ENCODE results near the gene USP14. TPM values are rescaled to one million over a fixed set of nuclear protein-coding genes. Genes with fewer than 3 reads are reported as not detected.

The USP14 gene
- total and polyA plus RNA-seq, 7 experiments from 2014 or later, result 34.0 to 70.6 (median 43.5) TPM

GRCh38 chr18:183769-184168, 25.4 kb downstream of the USP14 start:
- Mint-ChIP-seq H3K27ac (peak overlapping the region in 4 of 9 donors; percentile 30 to 78 (median 54)), H3K4me3 (no peak overlapping the region), H3K36me3 (peaks cover 10 to 32% (median 25%) of the 10 kb centered on the region in 5 donors), H3K9me3 (peaks cover 0 to 2% (median 0%) of the 10 kb centered on the region in 11 donors), H3K27me3 (no peaks in the 10 kb centered on the region), H3K4me1 (peaks cover 12 to 42% (median 34%) of the 10 kb centered on the region in 7 donors)
- Histone ChIP-seq H3K27ac (ENCODE audit: low read depth, low read length) (no peak overlapping the region), H3K36me3 (ENCODE audit: control insufficient read depth in 2 of 3, insufficient read depth in 3 of 3, low read length in 3 of 3) (peaks cover 4 to 21% (median 7%) of the 10 kb centered on the region in 3 experiments), H3K4me1 (ENCODE audit: control insufficient read depth in 2 of 2, insufficient read depth in 2 of 2, low read length in 2 of 2) (no peaks in the 10 kb centered on the region), H3K9me3 (ENCODE audit: control insufficient read depth in 2 of 3, low read length in 3 of 3) (no peaks in the 10 kb centered on the region), H3K27me3 (ENCODE audit: control insufficient read depth in 2 of 2, insufficient read depth in 2 of 2, low read length in 2 of 2) (no peaks in the 10 kb centered on the region), H3K4me3 (ENCODE audit: low read length) (no peak overlapping the region)
- DNase-seq, result no peak
- no peak for ATAC-seq
- CTCF ChIA-PET, result no interaction called here
- intact Hi-C loops (cut with micrococcal nuclease), result no loop called here
- POLR2A ChIA-PET, result no interaction called here

GRCh38 chr18:189254-189653, 30.9 kb downstream of the USP14 start:
- no peaks in the 10 kb centered on the region for H3K9me3 Mint-ChIP-seq
- ATAC-seq (no peak), DNase-seq (no peak)
- Histone ChIP-seq H3K36me3 (ENCODE audit: control insufficient read depth in 2 of 3, insufficient read depth in 3 of 3, low read length in 3 of 3) (peaks cover 0 to 13% (median 0%) of the 10 kb centered on the region in 3 experiments), H3K27ac (ENCODE audit: low read depth, low read length) (no peak overlapping the region), H3K9me3 (ENCODE audit: control insufficient read depth in 2 of 3, low read length in 3 of 3) (no peaks in the 10 kb centered on the region), H3K27me3 (ENCODE audit: control insufficient read depth in 2 of 2, insufficient read depth in 2 of 2, low read length in 2 of 2) (no peaks in the 10 kb centered on the region), H3K4me1 (ENCODE audit: control insufficient read depth in 2 of 2, insufficient read depth in 2 of 2, low read length in 2 of 2) (no peaks in the 10 kb centered on the region), H3K4me3 (ENCODE audit: low read length) (no peak overlapping the region)
- peaks cover 0 to 16% (median 5%) of the 10 kb centered on the region in 5 donors for H3K36me3 Mint-ChIP-seq
- H3K4me3 Mint-ChIP-seq, result no peak overlapping the region
- H3K27ac Mint-ChIP-seq, result no peak overlapping the region
- intact Hi-C loops (cut with micrococcal nuclease), result no loop called here
- H3K4me1 Mint-ChIP-seq, result peaks cover 3 to 46% (median 29%) of the 10 kb centered on the region in 7 donors
- ChIA-PET POLR2A (interaction anchor here (0.7 kb wide), 1 partner anchor 40 kb away, joined by 3 read pairs; no protein-coding TSS in a partner anchor), CTCF (no interaction called here)
- no peaks in the 10 kb centered on the region for H3K27me3 Mint-ChIP-seq

GRCh38 chr18:191725-192124, 33.4 kb downstream of the USP14 start:
- ATAC-seq, result no peak
- Mint-ChIP-seq H3K9me3 (no peaks in the 10 kb centered on the region), H3K4me1 (peaks cover 3 to 45% (median 29%) of the 10 kb centered on the region in 7 donors), H3K36me3 (peaks cover 6 to 21% (median 13%) of the 10 kb centered on the region in 5 donors), H3K4me3 (no peak overlapping the region), H3K27ac (peak overlapping the region in 2 of 9 donors; percentile 12 to 36), H3K27me3 (no peaks in the 10 kb centered on the region)
- Histone ChIP-seq H3K4me3 (ENCODE audit: low read length) (no peak overlapping the region), H3K27ac (ENCODE audit: low read depth, low read length) (no peak overlapping the region), H3K9me3 (ENCODE audit: control insufficient read depth in 2 of 3, low read length in 3 of 3) (no peaks in the 10 kb centered on the region), H3K4me1 (ENCODE audit: control insufficient read depth in 2 of 2, insufficient read depth in 2 of 2, low read length in 2 of 2) (no peaks in the 10 kb centered on the region), H3K36me3 (ENCODE audit: control insufficient read depth in 2 of 3, insufficient read depth in 3 of 3, low read length in 3 of 3) (peaks cover 0 to 13% (median 0%) of the 10 kb centered on the region in 3 experiments), H3K27me3 (ENCODE audit: control insufficient read depth in 2 of 2, insufficient read depth in 2 of 2, low read length in 2 of 2) (no peaks in the 10 kb centered on the region)
- ChIA-PET POLR2A (interaction anchor here (0.8 to 1.6 kb wide), 2 partner anchors 34 to 76 kb away, joined by 3 read pairs; partner anchors contain the start of genes THOC1 and USP14), CTCF (no interaction called here)
- intact Hi-C loops (cut with micrococcal nuclease), result loop anchor here in 1 of 2 donors (5.0 kb wide), 1 partner anchor 34 kb away; the partner anchor contains the start of gene USP14
- no peak for DNase-seq

GRCh38 chr18:192801-193200, 34.4 kb downstream of the USP14 start:
- no peak overlapping the region for H3K4me3 Mint-ChIP-seq
- Histone ChIP-seq H3K27ac (ENCODE audit: low read depth, low read length) (no peak overlapping the region), H3K4me1 (ENCODE audit: control insufficient read depth in 2 of 2, insufficient read depth in 2 of 2, low read length in 2 of 2) (no peaks in the 10 kb centered on the region), H3K27me3 (ENCODE audit: control insufficient read depth in 2 of 2, insufficient read depth in 2 of 2, low read length in 2 of 2) (no peaks in the 10 kb centered on the region), H3K4me3 (ENCODE audit: low read length) (no peak overlapping the region), H3K36me3 (ENCODE audit: control insufficient read depth in 2 of 3, insufficient read depth in 3 of 3, low read length in 3 of 3) (peaks cover 0 to 20% (median 0%) of the 10 kb centered on the region in 3 experiments), H3K9me3 (ENCODE audit: control insufficient read depth in 2 of 3, low read length in 3 of 3) (no peaks in the 10 kb centered on the region)
- H3K27me3 Mint-ChIP-seq, result no peaks in the 10 kb centered on the region
- no peaks in the 10 kb centered on the region for H3K9me3 Mint-ChIP-seq
- CTCF ChIA-PET, result no interaction called here
- peaks cover 12 to 25% (median 19%) of the 10 kb centered on the region in 5 donors for H3K36me3 Mint-ChIP-seq
- no peak overlapping the region for H3K27ac Mint-ChIP-seq
- POLR2A ChIA-PET, result interaction anchor here (0.5 to 1.6 kb wide), 2 partner anchors 35 to 46 kb away, joined by 3 read pairs; partner anchors contain the start of gene USP14
- no peak for ATAC-seq
- intact Hi-C loops (cut with micrococcal nuclease), result loop anchor here in 1 of 2 donors (5.0 kb wide), 1 partner anchor 36 kb away; the partner anchor contains the start of gene USP14
- DNase-seq, result no peak
- peaks cover 5 to 38% (median 26%) of the 10 kb centered on the region in 7 donors for H3K4me1 Mint-ChIP-seq

- Histone ChIP-seq H3K4me3 (ENCODE audit: low read length) (no peak overlapping the region), H3K9me3 (ENCODE audit: control insufficient read depth in 2 of 3, low read length in 3 of 3) (no peaks in the 10 kb centered on the region), H3K36me3 (ENCODE audit: control insufficient read depth in 2 of 3, insufficient read depth in 3 of 3, low read length in 3 of 3) (peaks cover 4 to 44% (median 5%) of the 10 kb centered on the region in 3 experiments), H3K27me3 (ENCODE audit: control insufficient read depth in 2 of 2, insufficient read depth in 2 of 2, low read length in 2 of 2) (no peaks in the 10 kb centered on the region), H3K4me1 (ENCODE audit: control insufficient read depth in 2 of 2, insufficient read depth in 2 of 2, low read length in 2 of 2) (no peaks in the 10 kb centered on the region), H3K27ac (ENCODE audit: low read depth, low read length) (no peak overlapping the region)
- DNase-seq, result no peak
- Mint-ChIP-seq H3K4me3 (no peak overlapping the region), H3K4me1 (peaks cover 2 to 24% (median 13%) of the 10 kb centered on the region in 7 donors), H3K36me3 (peaks cover 12 to 36% (median 28%) of the 10 kb centered on the region in 5 donors), H3K27me3 (no peaks in the 10 kb centered on the region), H3K27ac (peak overlapping the region in 3 of 9 donors; percentile 7 to 55 (median 29)), H3K9me3 (no peaks in the 10 kb centered on the region)
- ChIA-PET CTCF (no interaction called here), POLR2A (interaction anchor here (0.6 kb wide), 2 partner anchors 34 to 623 kb away, joined by 3 to 4 read pairs; no protein-coding TSS in a partner anchor)
- ATAC-seq, result no peak
- intact Hi-C loops (cut with micrococcal nuclease), result no loop called here
These were observed 37.3 kb downstream of the USP14 start for GRCh38 chr18:195651-196050.

- intact Hi-C loops (cut with micrococcal nuclease), result no loop called here
- peaks cover 12 to 41% (median 30%) of the 10 kb centered on the region in 5 donors for H3K36me3 Mint-ChIP-seq
- no peaks in the 10 kb centered on the region for H3K27me3 ChIP-seq (ENCODE audit: control insufficient read depth in 2 of 2, insufficient read depth in 2 of 2, low read length in 2 of 2)
- no peaks in the 10 kb centered on the region for H3K4me1 ChIP-seq (ENCODE audit: control insufficient read depth in 2 of 2, insufficient read depth in 2 of 2, low read length in 2 of 2)
- no peak for ATAC-seq
- H3K27ac Mint-ChIP-seq, result no peak overlapping the region
- no peaks in the 10 kb centered on the region for H3K27me3 Mint-ChIP-seq
- H3K4me1 Mint-ChIP-seq, result peaks cover 0 to 8% (median 5%) of the 10 kb centered on the region in 7 donors
- no peak for DNase-seq
- no peak overlapping the region for H3K4me3 ChIP-seq (ENCODE audit: low read length)
- no peak overlapping the region for H3K4me3 Mint-ChIP-seq
- H3K9me3 Mint-ChIP-seq, result no peaks in the 10 kb centered on the region
- peaks cover 5 to 71% (median 11%) of the 10 kb centered on the region in 3 experiments for H3K36me3 ChIP-seq (ENCODE audit: control insufficient read depth in 2 of 3, insufficient read depth in 3 of 3, low read length in 3 of 3)
- ChIA-PET CTCF (no interaction called here), POLR2A (no interaction called here)
- H3K9me3 ChIP-seq (ENCODE audit: control insufficient read depth in 2 of 3, low read length in 3 of 3), result no peaks in the 10 kb centered on the region
- H3K27ac ChIP-seq (ENCODE audit: low read depth, low read length), result no peak overlapping the region
These were observed 40.9 kb downstream of the USP14 start for GRCh38 chr18:199214-199613.

GRCh38 chr18:199768-200167, 41.4 kb downstream of the USP14 start:
- Mint-ChIP-seq H3K4me3 (no peak overlapping the region), H3K4me1 (peaks cover 0 to 11% (median 5%) of the 10 kb centered on the region in 7 donors), H3K9me3 (no peaks in the 10 kb centered on the region), H3K27ac (peak overlapping the region in 1 of 9 donors; percentile 9), H3K27me3 (no peaks in the 10 kb centered on the region), H3K36me3 (peaks cover 12 to 43% (median 34%) of the 10 kb centered on the region in 5 donors)
- DNase-seq (no peak), ATAC-seq (no peak)
- peaks cover 5 to 75% (median 11%) of the 10 kb centered on the region in 3 experiments for H3K36me3 ChIP-seq (ENCODE audit: control insufficient read depth in 2 of 3, insufficient read depth in 3 of 3, low read length in 3 of 3)
- H3K4me3 ChIP-seq (ENCODE audit: low read length), result no peak overlapping the region
- H3K27me3 ChIP-seq (ENCODE audit: control insufficient read depth in 2 of 2, insufficient read depth in 2 of 2, low read length in 2 of 2), result no peaks in the 10 kb centered on the region
- no peaks in the 10 kb centered on the region for H3K9me3 ChIP-seq (ENCODE audit: control insufficient read depth in 2 of 3, low read length in 3 of 3)
- CTCF ChIA-PET, result no interaction called here
- no peak overlapping the region for H3K27ac ChIP-seq (ENCODE audit: low read depth, low read length)
- intact Hi-C loops (cut with micrococcal nuclease), result no loop called here
- H3K4me1 ChIP-seq (ENCODE audit: control insufficient read depth in 2 of 2, insufficient read depth in 2 of 2, low read length in 2 of 2), result no peaks in the 10 kb centered on the region
- POLR2A ChIA-PET, result no interaction called here

All from naive thymus-derived CD4-positive, alpha-beta T cell (primary cell).